T-cell (primary cell): ENCODE measurements around the gene PDP2. TPM values are rescaled to one million over a fixed set of nuclear protein-coding genes. Genes with fewer than 3 reads are reported as not detected.
A peak's percentile ranks its signal among the peaks of the same experiment; 100 is the strongest.
"Not testable (repeated sequence)": the region's sequence is repeated elsewhere in the genome, so short reads cannot be mapped to it uniquely, and the experiment has no call there.

Experiments
- ATAC-seq, 4 experiments: fragments of 200-7000 bp in 3 of 4; fragments of 150-1000 bp in 1 of 4; cut with Tn5 transposase; replicated peaks in 1 of 4; 1 replicate in 3 of 4; 2 replicates in 1 of 4; pipeline ENCODE4 v1.10.0; 2021; ENCODE audit warnings: moderate library complexity in 3 of 4, mild to moderate bottlenecking in 2 of 4, moderate number of reproducible peaks in 1 of 4
- CTCF ChIA-PET, 2 donors: fragments of 300-600 bp; sonication (Branson Sonifier 250); formaldehyde crosslinking; loops; one replicate each; lab custom pipeline; 2022; ENCODE audit warnings: antibody characterized with exemption in 2 of 2; lab: Charles Lee
- POLR2A ChIA-PET, 2 donors: fragments of 300-600 bp; sonication (Branson Sonifier 250); formaldehyde crosslinking; loops; one replicate each; lab custom pipeline; 2022; ENCODE audit warnings: antibody characterized with exemption in 2 of 2; lab: Charles Lee
- DNase-seq, 35 experiments: peaks; one replicate each; pipeline versions ENCODE4 v3.0.0 to v3.0.0-alpha.2; 2013 to 2023
- H3K27ac ChIP-seq: one replicate; pipeline ENCODE4 v1.5.1; 2013; ENCODE audit warnings: low read length
- H3K27me3 ChIP-seq, 2 experiments: replicated peaks in 1 of 2; 1 replicate in 1 of 2; 2 replicates in 1 of 2; pipeline versions ENCODE4 v1.6.1 to v1.7.0; 2013; ENCODE audit warnings: low read length in 1 of 2, mixed read lengths in 1 of 2; ENCODE audit not compliant: control insufficient read depth in 2 of 2, insufficient read depth in 2 of 2; ENCODE audit errors: extremely low read depth in 1 of 2
- H3K36me3 ChIP-seq, 2 donors: 1 replicate in 1 of 2; 2 replicates in 1 of 2; pipeline versions ENCODE4 v1.6.1 to v1.7.0; 2013; ENCODE audit warnings: low read length in 1 of 2; ENCODE audit not compliant: control insufficient read depth in 2 of 2, insufficient read depth in 1 of 2; ENCODE audit errors: extremely low read depth in 1 of 2
- H3K4me1 ChIP-seq, 2 experiments: 1 replicate in 1 of 2; 2 replicates in 1 of 2; pipeline versions ENCODE4 v1.6.1 to v1.7.0; 2013; ENCODE audit warnings: low read length in 2 of 2, mixed read lengths in 1 of 2; ENCODE audit not compliant: insufficient read depth in 2 of 2, control insufficient read depth in 1 of 2; ENCODE audit errors: extremely low read depth in 1 of 2
- H3K4me3 ChIP-seq, 2 donors: 1 replicate in 1 of 2; 2 replicates in 1 of 2; pipeline versions ENCODE4 v1.5.1 to v1.7.0; 2013; ENCODE audit warnings: mild to moderate bottlenecking in 2 of 2, low read length in 1 of 2, moderate library complexity in 1 of 2; ENCODE audit not compliant: control insufficient read depth in 1 of 2; ENCODE audit errors: extremely low read depth in 1 of 2
- H3K9me3 ChIP-seq: 2 replicates; pipeline ENCODE4 v1.7.0; 2013
- H3K27ac Mint-ChIP-seq, 2 donors: one replicate each; pipeline ENCODE4 v1.8.0; 2020 to 2021; ENCODE audit warnings: mild to moderate bottlenecking in 2 of 2, mixed read lengths in 2 of 2
- H3K27me3 Mint-ChIP-seq, 2 donors: one replicate each; pipeline ENCODE4 v1.8.0; 2021 to 2022; ENCODE audit warnings: mixed read lengths in 2 of 2
- H3K36me3 Mint-ChIP-seq: one replicate; pipeline ENCODE4 v1.8.0; 2021; ENCODE audit warnings: mixed read lengths
- H3K4me1 Mint-ChIP-seq, 3 donors: one replicate each; pipeline ENCODE4 v1.8.0; 2020 to 2022; ENCODE audit warnings: mixed read lengths in 3 of 3, mild to moderate bottlenecking in 1 of 3
- H3K4me3 Mint-ChIP-seq, 3 donors: one replicate each; pipeline ENCODE4 v1.8.0; 2020 to 2022; ENCODE audit warnings: mild to moderate bottlenecking in 3 of 3, mixed read lengths in 3 of 3, moderate library complexity in 3 of 3
- H3K9me3 Mint-ChIP-seq, 3 donors: one replicate each; pipeline ENCODE4 v1.8.0; 2020 to 2022; ENCODE audit warnings: mixed read lengths in 3 of 3
- WGBS: methylation state at CpG from one replicate; pipeline ENCODE4 v1.1.5; 2013; ENCODE audit warnings: missing lambda C conversion rate; ENCODE audit not compliant: insufficient coverage; 5-methylcytosine and 5-hydroxymethylcytosine counted together
- total RNA-seq, 35 experiments: library from RNA in 6 of 35; stranded (reverse) in 6 of 35; fragments of 120-200 nt in 1 of 35; gene quantifications; one replicate each; pipeline versions ENCODE4 v1.2.1 to v1.2.4 and lab custom pipeline; 2013 to 2026

The PDP2 gene
- total RNA-seq, 5 donors from 2014 or later (not counting 1 experiment from before 2014, with no cell fraction given), result 7.1 to 16.5 (median 12.5) TPM

DNA sequence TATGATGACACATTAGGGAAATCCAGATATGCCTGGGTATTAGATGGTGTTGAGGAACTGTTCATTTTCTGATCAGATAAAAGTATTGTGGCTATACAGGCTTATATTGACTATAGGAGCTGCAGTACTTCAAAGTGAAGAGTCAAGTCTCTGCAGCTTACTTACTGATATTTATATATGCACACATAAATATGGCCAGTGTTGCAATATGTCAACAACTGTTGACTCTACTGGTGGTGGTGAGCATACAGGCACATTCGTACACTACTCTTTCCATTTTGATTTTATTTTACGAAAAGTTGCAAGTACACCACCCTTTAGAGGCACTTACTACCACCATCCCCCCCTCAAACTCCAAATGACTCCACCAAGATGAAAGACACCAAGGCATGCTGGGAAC is 51.4 kb downstream of the PDP2 start:
- Histone ChIP-seq H3K36me3 (peaks cover 3 to 14% of the 10 kb centered on the region in 2 donors), H3K4me3 (no peak overlapping the region), H3K27ac (no peak overlapping the region), H3K4me1 (peaks cover 7 to 41% of the 10 kb centered on the region in 2 experiments), H3K27me3 (peaks cover 0 to 4% of the 10 kb centered on the region in 2 experiments), H3K9me3 (no peaks in the 10 kb centered on the region)
- Mint-ChIP-seq H3K4me1 (peaks cover 44 to 52% (median 49%) of the 10 kb centered on the region in 3 donors), H3K4me3 (peak overlapping the region; percentile 96 to 98 (median 97)), H3K27ac (peak overlapping the region in 1 of 2 donors; percentile 58), H3K36me3 (peaks cover 13% of the 10 kb centered on the region), H3K9me3 (no peaks in the 10 kb centered on the region), H3K27me3 (no peaks in the 10 kb centered on the region)
- WGBS, result no CpG with 5 or more reads among the region's 2 CpGs
- CTCF ChIA-PET, result interaction anchor here in 1 of 2 donors (0.5 kb wide), 1 partner anchor 50 kb away, joined by 3 read pairs; no protein-coding TSS in a partner anchor
- POLR2A ChIA-PET, result interaction anchor here in 1 of 2 donors (0.5 kb wide), 1 partner anchor 104 kb away, joined by 7 read pairs; no protein-coding TSS in a partner anchor
- DNase-seq (no peak), ATAC-seq (no peak)

DNA sequence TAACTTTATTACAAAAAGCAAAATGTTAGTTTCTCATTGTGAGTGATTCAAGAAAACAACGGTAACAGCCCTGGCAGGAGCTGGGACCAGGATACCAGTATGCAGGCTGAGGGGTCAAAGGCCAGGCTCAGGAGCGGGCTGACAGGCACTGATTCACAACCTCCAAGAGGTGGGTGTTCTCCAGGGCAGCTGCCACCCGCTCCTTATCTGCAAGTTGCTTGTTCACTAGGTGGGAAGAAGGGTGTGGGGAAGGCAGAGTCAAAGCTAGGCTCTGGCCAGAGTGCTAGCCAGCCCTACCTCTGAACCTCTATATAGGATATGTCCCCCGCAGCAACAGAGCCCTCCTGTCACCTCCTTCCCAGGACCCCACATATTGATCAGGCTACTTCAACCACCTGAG is 51.8 kb downstream of the PDP2 start:
- no peak overlapping the region for H3K4me3 ChIP-seq
- Mint-ChIP-seq H3K27ac (peak overlapping the region; percentile 92 to 96), H3K4me3 (peak overlapping the region; percentile 96 to 98 (median 97)), H3K27me3 (no peaks in the 10 kb centered on the region), H3K4me1 (peaks cover 48 to 54% (median 53%) of the 10 kb centered on the region in 3 donors), H3K9me3 (no peaks in the 10 kb centered on the region), H3K36me3 (peaks cover 13% of the 10 kb centered on the region)
- peaks cover 3 to 14% of the 10 kb centered on the region in 2 donors for H3K36me3 ChIP-seq
- ATAC-seq (no peak), DNase-seq (no peak)
- POLR2A ChIA-PET, result no interaction called here
- H3K4me1 ChIP-seq, result peaks cover 7 to 41% of the 10 kb centered on the region in 2 experiments
- CTCF ChIA-PET, result no interaction called here
- H3K27ac ChIP-seq, result no peak overlapping the region
- no peaks in the 10 kb centered on the region for H3K9me3 ChIP-seq
- 88% methylated on average over 2 of the region's 4 CpGs for WGBS
- H3K27me3 ChIP-seq, result no peaks in the 10 kb centered on the region

DNA sequence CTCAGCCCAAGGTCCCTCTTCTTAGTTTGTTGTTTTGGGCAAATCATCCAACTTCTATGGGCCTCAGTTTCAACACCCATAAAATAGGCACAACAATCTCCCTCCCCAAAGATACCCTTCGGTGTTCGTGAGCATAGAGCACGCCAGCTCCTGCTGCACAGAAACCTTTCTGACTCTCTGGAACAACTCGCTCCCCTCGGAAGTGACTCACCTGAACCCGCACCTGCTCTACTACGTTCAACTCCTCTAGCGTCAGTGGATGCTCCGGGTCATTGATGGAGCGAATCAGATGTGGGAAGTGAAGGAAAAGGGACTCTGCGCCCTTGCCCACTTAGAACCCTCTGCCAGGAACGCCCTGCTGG is 53.4 kb downstream of the PDP2 start:
- peaks cover 54 to 63% (median 54%) of the 10 kb centered on the region in 3 donors for H3K4me1 Mint-ChIP-seq
- H3K27ac Mint-ChIP-seq, result peak overlapping the region; percentile 92 to 96
- H3K4me3 Mint-ChIP-seq, result peak overlapping the region; percentile 96 to 98 (median 97)
- DNase-seq (no peak), ATAC-seq (peak in 3 of 4 experiments; percentile 56 to 61 (median 60))
- no peaks in the 10 kb centered on the region for H3K27me3 ChIP-seq
- peak overlapping the region; percentile 72 to 99 for H3K4me3 ChIP-seq
- peaks cover 20% of the 10 kb centered on the region for H3K36me3 Mint-ChIP-seq
- no peaks in the 10 kb centered on the region for H3K9me3 ChIP-seq
- no peaks in the 10 kb centered on the region for H3K27me3 Mint-ChIP-seq
- H3K27ac ChIP-seq, result peak overlapping the region; percentile 82
- H3K9me3 Mint-ChIP-seq, result no peaks in the 10 kb centered on the region
- ChIA-PET CTCF (interaction anchor here in 1 of 2 donors (0.6 kb wide), 1 partner anchor 41 kb away, joined by 3 read pairs; no protein-coding TSS in a partner anchor), POLR2A (interaction anchor here in 1 of 2 donors (0.5 kb wide), 1 partner anchor 65 kb away, joined by 4 read pairs; no protein-coding TSS in a partner anchor)
- peaks cover 3 to 26% of the 10 kb centered on the region in 2 donors for H3K36me3 ChIP-seq
- WGBS, result 0% methylated on average over 2 of the region's 12 CpGs
- peaks cover 7 to 52% of the 10 kb centered on the region in 2 experiments for H3K4me1 ChIP-seq

DNA sequence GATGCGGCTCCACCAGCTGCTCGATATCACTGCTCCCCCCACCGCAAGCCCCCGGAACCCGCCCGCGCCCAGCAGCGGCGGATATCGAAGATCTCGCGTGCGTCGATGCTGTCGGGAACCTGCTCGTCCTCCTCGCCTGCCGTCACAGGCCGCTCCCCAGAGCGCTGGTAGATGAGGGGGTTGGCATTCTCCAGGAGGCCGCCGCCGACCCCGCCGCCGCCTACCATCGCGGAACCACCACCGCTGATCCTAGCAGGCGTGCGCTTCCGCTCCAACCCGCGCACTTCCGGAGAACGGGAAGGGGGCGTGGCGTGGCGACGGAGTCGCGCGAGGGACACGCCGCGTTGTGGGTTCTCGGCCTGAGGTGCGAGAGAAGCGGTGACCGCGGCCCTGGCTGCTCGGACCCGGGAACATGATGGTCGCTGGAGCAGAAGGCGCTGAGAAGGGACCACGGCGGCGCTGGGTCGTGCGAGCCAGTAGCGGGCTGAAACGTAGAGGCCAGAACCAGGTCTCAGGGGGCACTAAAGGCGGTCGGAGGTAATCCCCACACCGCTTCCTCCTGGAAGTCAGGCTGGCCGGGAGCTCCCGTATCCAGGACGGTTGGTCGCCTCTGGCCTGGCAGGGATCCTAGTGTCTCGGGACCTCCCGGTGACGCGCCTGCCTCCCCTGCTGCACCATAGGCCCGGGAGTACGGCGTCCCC is 54.0 kb downstream of the PDP2 start, which contains the start of gene CIAO2B:
Gene CIAO2B, minus strand, starts transcription at position 265 of the 701 bp plus-strand sequence. Its CDS starts 38 bp downstream, at position 227.
- DNase-seq (peak; percentile 80 to 93 (median 87)), ATAC-seq (peak; percentile 86 to 95 (median 86))
- Histone ChIP-seq H3K36me3 (peaks cover 3 to 31% of the 10 kb centered on the region in 2 donors), H3K27me3 (no peaks in the 10 kb centered on the region), H3K27ac (peak within 1 kb of the TSS; percentile 82), H3K4me1 (peaks cover 7 to 52% of the 10 kb centered on the region in 2 experiments), H3K9me3 (no peaks in the 10 kb centered on the region), H3K4me3 (peak within 1 kb of the TSS; percentile 72 to 99)
- ChIA-PET POLR2A (interaction anchor here (0.5 kb wide), 2 partner anchors 47 to 66 kb away, joined by 3 to 4 read pairs; no protein-coding TSS in a partner anchor), CTCF (no interaction called here)
- WGBS, result under 1% methylated on average over 67 of the region's 76 CpGs
- Mint-ChIP-seq H3K4me3 (peak within 1 kb of the TSS; percentile 96 to 98 (median 97)), H3K9me3 (no peaks in the 10 kb centered on the region), H3K4me1 (peaks cover 54 to 64% (median 54%) of the 10 kb centered on the region in 3 donors), H3K27me3 (no peaks in the 10 kb centered on the region), H3K36me3 (peaks cover 20% of the 10 kb centered on the region), H3K27ac (peak within 1 kb of the TSS; percentile 92 to 96)

GRCh38 chr16:66934839-66935313 is 54.6 kb downstream of the PDP2 start:
- H3K27me3 ChIP-seq, DNase-seq, ATAC-seq, CTCF ChIA-PET, H3K27me3 Mint-ChIP-seq, H3K9me3 Mint-ChIP-seq, H3K9me3 ChIP-seq: not testable (repeated sequence)
- H3K4me3 Mint-ChIP-seq, result peak overlapping the region; percentile 96 to 98 (median 97)
- H3K27ac Mint-ChIP-seq, result peak overlapping the region; percentile 92 to 96
- H3K27ac ChIP-seq, result peak overlapping the region; percentile 82
- H3K4me3 ChIP-seq, result peak overlapping the region; percentile 72 to 99
- 4% methylated on average over 4 of the region's 24 CpGs for WGBS
- H3K4me1 ChIP-seq, result peaks cover 7 to 52% of the 10 kb centered on the region in 2 experiments
- peaks cover 3 to 37% of the 10 kb centered on the region in 2 donors for H3K36me3 ChIP-seq
- POLR2A ChIA-PET, result interaction anchor here in 1 of 2 donors (0.5 kb wide), 1 partner anchor 47 kb away, joined by 3 read pairs; no protein-coding TSS in a partner anchor
- peaks cover 54 to 64% (median 54%) of the 10 kb centered on the region in 3 donors for H3K4me1 Mint-ChIP-seq
- H3K36me3 Mint-ChIP-seq, result peaks cover 20% of the 10 kb centered on the region

DNA sequence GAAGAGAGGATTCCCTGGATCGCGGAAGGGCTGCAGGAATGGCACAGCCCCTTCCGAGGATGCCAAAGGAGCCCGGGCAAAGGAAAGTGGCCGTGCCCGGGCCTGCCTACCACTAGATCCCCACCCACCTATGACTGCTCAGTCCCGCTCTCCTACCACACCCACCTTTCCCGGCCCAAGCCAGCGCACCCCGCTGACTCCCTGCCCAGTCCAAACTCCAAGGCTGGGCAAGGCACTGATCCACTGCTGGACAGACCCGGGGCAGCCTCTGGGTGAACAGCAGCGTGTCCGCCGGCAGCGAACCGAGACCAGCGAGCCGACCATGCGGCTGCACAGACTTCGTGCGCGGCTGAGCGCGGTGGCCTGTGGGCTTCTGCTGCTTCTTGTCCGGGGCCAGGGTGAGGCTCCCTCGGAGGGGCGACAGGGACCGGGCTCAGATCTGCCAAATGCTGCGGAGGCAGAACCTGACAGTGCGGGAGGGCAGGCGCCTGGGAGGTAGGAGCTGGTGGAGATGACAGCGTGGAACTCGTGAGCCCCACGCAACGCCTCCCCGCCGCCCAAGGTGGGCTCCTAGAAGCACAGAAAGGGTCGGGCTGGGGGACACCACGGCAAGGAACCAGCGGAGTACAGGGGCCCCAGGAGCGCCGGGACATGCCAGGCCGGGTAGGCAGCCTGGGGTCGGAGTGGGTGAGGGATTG is 55.1 kb downstream of the PDP2 start, which contains the start of gene CES2:
Gene CES2, plus strand, starts transcription at position 203 of the 698 bp plus-strand sequence. Its CDS starts 120 bp downstream, at position 323.
- peak within 1 kb of the TSS; percentile 96 to 98 (median 97) for H3K4me3 Mint-ChIP-seq
- 74% methylated on average over 28 of the region's 44 CpGs for WGBS
- H3K4me3 ChIP-seq, result peak within 1 kb of the TSS; percentile 72 to 99
- peaks cover 54 to 64% (median 54%) of the 10 kb centered on the region in 3 donors for H3K4me1 Mint-ChIP-seq
- H3K9me3 Mint-ChIP-seq, result no peaks in the 10 kb centered on the region
- no peaks in the 10 kb centered on the region for H3K27me3 ChIP-seq
- H3K27ac Mint-ChIP-seq, result peak within 1 kb of the TSS; percentile 92 to 96
- H3K9me3 ChIP-seq, result no peaks in the 10 kb centered on the region
- ChIA-PET CTCF (no interaction called here), POLR2A (no interaction called here)
- H3K4me1 ChIP-seq, result peaks cover 7 to 52% of the 10 kb centered on the region in 2 experiments
- H3K27ac ChIP-seq, result peak within 1 kb of the TSS; percentile 82
- no peaks in the 10 kb centered on the region for H3K27me3 Mint-ChIP-seq
- ATAC-seq, result no peak
- H3K36me3 Mint-ChIP-seq, result peaks cover 20% of the 10 kb centered on the region
- H3K36me3 ChIP-seq, result peaks cover 5 to 36% of the 10 kb centered on the region in 2 donors
- DNase-seq, result no peak
